ENCODE measurements around the gene R3HDM4.

The R3HDM4 gene

DNA sequence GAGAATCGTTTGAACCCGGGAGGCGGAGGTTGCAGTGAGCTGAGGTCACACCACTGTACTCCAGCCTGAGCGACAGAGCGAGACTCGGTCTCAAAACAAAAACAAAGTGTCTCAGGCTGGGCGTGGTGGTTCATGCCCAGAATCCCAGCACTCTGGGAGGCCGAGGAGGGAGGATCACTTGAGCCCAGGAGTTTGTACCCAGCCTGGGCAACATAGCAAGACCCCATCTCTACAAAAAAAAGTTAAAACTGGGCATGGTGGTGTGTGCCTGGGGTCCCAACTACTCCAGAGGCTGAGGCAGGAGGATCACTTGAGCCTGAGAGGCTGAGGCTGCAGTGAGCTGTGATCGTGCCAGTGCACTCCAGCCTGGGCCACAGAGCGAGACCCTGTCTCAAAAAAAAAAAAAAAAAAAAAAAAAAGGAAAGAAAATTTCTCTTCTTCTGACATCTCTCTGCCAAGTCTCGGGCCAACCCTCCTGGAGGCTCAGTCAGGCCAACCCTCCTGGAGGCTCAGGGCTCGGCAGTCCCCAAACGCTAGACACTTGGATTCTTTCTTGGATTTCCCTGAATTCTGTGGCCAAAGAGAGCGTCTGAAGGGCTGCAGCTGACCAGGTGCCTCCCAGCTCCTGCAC lies 39.1 kb upstream of the R3HDM4 start:
- H3K27me3 Mint-ChIP-seq: no peaks in the 10 kb centered on the region
- ATAC-seq (no peak), DNase-seq (no peak)
- no peaks in the 10 kb centered on the region for H3K36me3 Mint-ChIP-seq (ENCODE audit: low read depth)
- H3K27ac Mint-ChIP-seq: no peak overlapping the region
- H3K9me3 Mint-ChIP-seq: no peaks in the 10 kb centered on the region
- peaks cover 14% of the 10 kb centered on the region for H3K4me1 Mint-ChIP-seq
- H3K4me3 Mint-ChIP-seq: no peak overlapping the region

DNA sequence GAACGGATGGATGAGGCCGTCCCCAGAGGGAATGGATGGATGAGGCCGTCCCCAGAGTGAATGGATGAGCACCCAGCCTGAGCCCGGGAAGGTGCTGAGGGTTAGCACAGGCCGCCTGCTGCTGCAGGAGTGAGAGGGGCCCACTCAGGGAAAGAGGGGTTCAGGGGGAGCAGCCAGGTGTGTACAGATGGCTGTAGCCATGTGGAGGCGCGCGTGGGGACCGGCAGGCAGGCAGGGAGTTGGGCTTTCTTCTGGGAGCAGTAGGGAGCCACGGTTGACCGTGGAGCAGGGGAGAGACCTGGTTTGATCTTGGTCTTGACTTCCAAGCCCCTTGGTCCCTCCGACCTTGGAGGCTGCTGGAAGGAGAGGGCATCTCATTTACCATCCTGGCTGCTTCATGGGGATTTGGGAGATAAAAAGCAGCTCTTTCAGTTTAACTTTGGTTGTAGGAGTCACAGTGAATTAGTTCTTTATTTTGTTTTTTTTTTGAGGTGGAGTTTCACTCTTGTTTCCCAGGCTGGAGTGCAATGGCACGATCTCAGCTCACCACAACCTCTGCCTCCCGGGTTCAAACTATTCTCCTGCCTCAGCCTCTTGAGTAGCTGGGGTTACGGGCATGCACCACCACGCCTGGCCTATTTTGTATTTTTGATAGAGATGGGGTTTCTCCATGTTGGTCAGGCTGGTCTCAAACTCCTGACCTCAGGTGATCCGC lies 37.5 kb upstream of the R3HDM4 start:
- Mint-ChIP-seq H3K27ac (no peak overlapping the region), H3K36me3 (ENCODE audit: low read depth) (no peaks in the 10 kb centered on the region), H3K4me1 (peaks cover 14% of the 10 kb centered on the region), H3K27me3 (no peaks in the 10 kb centered on the region), H3K9me3 (no peaks in the 10 kb centered on the region), H3K4me3 (no peak overlapping the region)
- ATAC-seq: no peak
- DNase-seq: no peak

DNA sequence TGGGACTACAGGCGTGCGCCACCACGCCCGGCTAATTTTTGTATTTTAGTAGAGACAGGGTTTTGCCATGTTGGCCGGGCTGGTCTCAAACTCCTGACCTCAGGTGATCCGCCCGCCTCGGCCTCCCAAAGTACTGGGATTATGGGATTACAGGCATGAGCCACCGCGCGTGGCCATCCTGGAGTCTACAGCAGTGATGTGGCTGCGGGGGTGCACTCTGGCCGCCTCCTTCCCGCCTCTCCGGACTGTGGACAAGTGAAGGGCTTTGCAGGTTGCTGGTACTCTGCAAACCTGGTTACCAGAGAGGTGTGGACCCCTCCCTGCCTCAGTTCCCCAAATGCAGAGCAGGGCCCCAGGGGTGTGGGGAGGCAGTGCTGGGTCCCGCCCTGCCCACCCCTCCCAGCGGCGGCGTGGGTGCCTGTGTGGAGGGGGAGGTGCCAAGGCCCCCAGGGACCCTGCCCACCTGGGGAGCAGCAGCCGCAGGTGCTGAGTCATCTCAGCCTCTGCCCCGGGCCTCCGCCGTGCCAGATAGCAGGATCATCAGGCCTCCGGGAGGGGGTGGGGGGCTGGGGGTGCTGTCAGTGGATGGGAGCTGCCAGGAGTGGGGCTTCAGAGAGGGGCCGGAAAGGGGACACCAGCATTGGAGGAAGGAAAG lies 36.0 kb upstream of the R3HDM4 start:
- Mint-ChIP-seq H3K36me3 (ENCODE audit: low read depth) (no peaks in the 10 kb centered on the region), H3K27ac (no peak overlapping the region), H3K9me3 (no peaks in the 10 kb centered on the region), H3K4me3 (no peak overlapping the region), H3K4me1 (peaks cover 14% of the 10 kb centered on the region), H3K27me3 (no peaks in the 10 kb centered on the region)
- ATAC-seq: no peak
- DNase-seq: no peak

DNA sequence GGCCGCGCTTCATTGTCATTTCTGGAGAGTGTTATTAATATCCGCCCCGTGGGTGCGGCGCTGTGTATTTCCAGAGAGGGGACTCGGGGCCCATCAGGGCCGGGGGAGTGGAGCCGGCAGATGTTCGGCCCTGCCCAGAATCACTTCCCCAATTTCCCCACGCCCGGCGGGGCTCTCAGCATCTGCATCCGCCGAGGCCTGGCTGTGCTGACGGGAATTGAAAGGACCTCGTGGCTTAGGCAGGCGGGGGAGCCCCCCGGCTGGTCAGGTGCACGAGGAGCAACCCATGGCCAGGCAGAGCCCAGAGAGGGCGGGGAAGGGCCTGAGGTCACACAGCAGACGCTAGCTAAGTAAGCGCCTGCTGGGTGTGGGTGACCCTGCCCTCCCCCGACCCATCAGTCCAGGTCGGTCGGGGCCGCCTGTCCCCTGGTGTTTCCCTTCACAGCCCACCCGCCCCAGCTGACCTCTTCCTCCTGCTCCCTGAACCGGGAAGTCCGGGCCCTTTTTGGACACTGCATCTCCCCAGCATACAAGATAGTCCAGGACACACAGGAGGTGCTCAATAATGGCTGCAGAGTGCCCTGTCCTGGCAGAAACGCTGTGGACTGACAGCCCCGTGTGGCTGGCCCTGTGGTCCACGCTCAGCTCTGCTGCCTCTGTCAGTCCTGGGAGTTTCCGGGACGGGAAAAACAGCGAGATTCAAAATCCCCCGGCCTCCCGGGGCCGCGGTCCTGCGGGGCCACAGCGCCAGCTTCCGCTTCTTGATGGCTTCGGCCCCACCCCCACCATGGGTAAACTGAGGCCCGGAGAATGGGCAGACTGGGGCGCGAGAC lies 34.9 kb upstream of the R3HDM4 start:
- H3K36me3 Mint-ChIP-seq (ENCODE audit: low read depth): no peaks in the 10 kb centered on the region
- H3K4me3 Mint-ChIP-seq: no peak overlapping the region
- peak; percentile 34 for DNase-seq

DNA sequence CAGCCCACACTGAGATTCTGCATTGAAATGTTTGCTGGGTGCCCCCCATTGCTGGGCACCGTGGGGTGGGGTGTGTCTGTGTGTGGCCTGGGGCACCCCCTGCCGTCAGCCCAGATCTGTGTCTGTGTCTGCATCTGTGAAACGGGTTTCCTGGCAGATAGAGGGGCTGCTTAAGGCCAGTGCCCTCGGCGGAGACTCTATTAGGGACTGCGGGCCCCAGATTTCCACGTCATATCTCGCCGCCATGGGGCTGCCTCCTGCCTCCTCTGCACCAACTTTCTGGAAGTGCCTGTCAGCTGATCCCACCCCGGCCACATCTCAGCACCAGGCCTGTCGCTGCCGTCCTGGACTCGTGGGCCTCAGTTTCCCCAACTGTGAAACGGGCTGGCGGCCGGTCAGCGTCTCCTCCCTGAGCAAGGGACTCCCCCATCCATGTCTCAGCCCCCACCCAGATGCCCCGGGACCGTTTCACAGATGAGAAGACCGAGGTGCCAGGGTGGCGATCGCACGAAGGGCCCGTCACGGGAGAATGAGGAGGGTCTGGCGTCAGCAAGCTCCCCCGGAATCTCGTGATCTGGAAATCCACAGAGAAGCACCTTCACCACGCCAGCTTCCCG lies 34.2 kb upstream of the R3HDM4 start:
- DNase-seq (no peak), ATAC-seq (no peak)
- Mint-ChIP-seq H3K36me3 (ENCODE audit: low read depth) (no peaks in the 10 kb centered on the region), H3K4me1 (peaks cover 3% of the 10 kb centered on the region), H3K4me3 (no peak overlapping the region), H3K27me3 (no peaks in the 10 kb centered on the region), H3K27ac (no peak overlapping the region), H3K9me3 (no peaks in the 10 kb centered on the region)

More for the DNA sequence above, 34.9 kb upstream of the R3HDM4 start:
- peak; percentile 51 for ATAC-seq
- Mint-ChIP-seq H3K27me3 (no peaks in the 10 kb centered on the region), H3K9me3 (no peaks in the 10 kb centered on the region), H3K4me1 (peaks cover 6% of the 10 kb centered on the region), H3K27ac (no peak overlapping the region)

DNA sequence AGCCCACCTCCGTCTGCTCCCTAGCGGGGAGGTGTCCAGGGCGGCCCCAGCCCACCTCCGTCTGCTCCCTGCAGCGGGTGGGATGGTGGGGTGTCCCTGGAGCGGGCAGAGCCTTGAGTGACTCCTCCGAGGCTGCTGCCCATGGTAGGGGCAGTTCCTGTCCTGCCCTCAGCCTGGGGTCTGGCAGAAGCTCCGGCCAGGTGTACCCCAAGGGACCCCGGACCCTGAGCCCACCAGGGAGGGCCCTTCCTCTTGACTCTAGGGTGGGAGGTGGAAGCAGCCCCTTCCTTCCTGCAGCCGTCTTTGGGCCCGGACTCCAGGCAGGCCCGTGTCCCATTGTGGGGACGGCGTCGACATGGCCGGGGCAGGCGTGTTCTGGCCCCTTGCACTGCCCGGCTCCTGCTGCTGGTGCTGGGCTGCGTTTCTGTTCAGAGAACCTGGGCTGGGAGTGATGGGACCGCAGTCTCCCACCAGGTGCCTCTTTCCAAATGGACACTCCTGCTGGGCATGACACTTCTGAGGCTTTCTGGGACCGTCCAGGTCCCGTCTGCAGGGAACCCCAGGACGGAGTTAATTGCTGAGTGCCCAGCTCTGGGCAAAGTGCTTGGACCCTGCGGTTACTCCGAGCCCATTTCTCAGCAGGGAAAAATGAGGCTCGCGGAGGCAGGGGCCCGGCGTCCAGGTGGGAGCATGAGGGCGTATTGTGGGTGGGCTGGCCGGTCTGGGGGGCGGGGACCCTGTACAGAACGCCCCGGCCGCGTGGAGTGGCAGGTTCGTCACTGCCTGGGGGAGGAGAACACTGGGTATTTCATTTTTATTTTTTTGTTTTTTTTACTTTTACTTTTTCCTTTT lies 32.6 kb upstream of the R3HDM4 start:
- no peak for DNase-seq

DNA sequence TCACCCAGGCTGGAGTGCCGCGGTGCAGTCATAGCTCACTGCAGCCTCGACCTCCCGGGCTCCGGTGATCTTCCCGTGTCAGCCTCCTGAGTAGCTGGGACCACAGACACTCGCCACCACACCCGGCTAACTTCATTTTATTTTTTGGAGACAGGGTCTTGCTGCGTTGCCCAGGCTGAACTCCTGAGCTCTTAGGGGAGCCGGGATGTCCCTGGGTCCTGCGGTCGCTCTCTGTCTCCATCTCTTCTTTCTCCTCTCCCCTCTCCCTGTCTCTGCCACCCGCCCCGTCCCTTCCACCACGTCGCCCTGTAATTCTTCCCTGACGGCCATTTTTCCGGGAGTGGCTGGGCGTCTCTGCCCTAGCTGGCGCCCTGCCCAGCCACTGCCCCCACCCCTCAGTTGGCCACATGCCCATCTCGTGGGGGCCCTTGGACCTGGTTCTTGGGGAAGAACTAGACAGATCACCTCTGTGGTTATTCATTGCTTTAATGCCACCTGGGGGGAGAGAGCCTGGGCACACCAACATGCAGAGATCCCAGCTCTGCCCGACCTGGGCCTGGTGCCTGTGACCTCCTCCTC lies 31.7 kb upstream of the R3HDM4 start:
- Mint-ChIP-seq H3K4me1 (peaks cover 12% of the 10 kb centered on the region), H3K36me3 (ENCODE audit: low read depth) (no peaks in the 10 kb centered on the region), H3K9me3 (no peaks in the 10 kb centered on the region), H3K27ac (no peak overlapping the region), H3K27me3 (no peaks in the 10 kb centered on the region), H3K4me3 (no peak overlapping the region)
- DNase-seq (no peak), ATAC-seq (no peak)

More for the DNA sequence above, 32.6 kb upstream of the R3HDM4 start:
- no peak for ATAC-seq
- Mint-ChIP-seq H3K4me3 (no peak overlapping the region), H3K27me3 (no peaks in the 10 kb centered on the region), H3K9me3 (no peaks in the 10 kb centered on the region), H3K27ac (no peak overlapping the region), H3K36me3 (ENCODE audit: low read depth) (no peaks in the 10 kb centered on the region), H3K4me1 (peaks cover 7% of the 10 kb centered on the region)

DNA sequence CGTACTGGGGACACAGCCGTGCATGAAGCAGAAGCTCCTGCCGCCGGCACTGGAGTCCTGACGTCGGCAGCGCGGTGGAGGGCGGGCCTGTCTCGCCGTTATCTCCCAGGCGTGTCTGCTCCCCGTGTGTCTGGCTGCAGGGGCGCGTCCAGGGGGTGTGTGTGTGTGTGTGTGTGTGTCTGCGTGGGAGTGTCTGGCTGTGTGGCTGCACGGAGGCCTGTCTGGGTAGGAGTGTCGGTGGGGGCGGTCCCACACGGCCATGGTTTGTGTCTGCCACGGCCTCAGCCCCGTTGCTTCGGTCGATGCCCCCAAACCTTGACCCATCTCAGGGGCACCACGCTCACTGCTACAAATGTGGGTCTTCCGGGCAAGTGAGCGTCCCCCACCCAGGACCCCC lies 31.1 kb upstream of the R3HDM4 start:
- Mint-ChIP-seq H3K27ac (no peak overlapping the region), H3K36me3 (ENCODE audit: low read depth) (no peaks in the 10 kb centered on the region), H3K27me3 (no peaks in the 10 kb centered on the region), H3K4me3 (no peak overlapping the region), H3K9me3 (no peaks in the 10 kb centered on the region), H3K4me1 (peaks cover 12% of the 10 kb centered on the region)
- ATAC-seq (no peak), DNase-seq (no peak)

DNA sequence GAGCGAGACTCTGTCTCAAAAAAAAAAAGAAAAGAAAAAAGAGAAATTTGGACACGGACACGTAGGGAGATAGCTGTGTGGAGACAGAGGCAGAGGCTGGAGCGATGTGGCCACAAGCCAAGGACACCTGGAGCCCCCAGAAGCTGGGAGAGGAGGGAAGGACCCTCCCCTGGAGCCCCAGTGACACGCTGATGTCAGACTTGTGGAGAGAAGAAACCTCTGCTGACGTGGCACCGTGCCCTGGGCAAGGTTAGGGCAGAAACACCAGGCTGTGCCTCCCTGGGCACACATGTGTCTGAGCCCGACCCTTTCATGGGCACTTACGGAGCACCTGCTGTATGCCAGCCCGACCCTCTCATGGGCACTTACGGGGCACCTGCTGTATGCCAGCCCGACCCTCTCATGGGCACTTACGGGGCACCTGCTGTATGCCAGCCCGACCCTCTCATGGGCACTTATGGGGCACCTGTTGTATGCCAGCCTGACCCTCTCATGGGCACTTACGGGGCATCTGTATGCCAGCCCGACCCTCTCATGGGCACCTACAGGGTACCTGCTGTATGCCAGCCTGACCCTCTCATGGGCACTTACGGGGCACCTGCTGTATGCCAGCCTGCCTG lies 30.6 kb upstream of the R3HDM4 start:
- no peak for ATAC-seq
- Mint-ChIP-seq H3K27ac (no peak overlapping the region), H3K9me3 (no peaks in the 10 kb centered on the region), H3K36me3 (ENCODE audit: low read depth) (no peaks in the 10 kb centered on the region), H3K27me3 (no peaks in the 10 kb centered on the region), H3K4me3 (no peak overlapping the region), H3K4me1 (peaks cover 12% of the 10 kb centered on the region)
- no peak for DNase-seq

DNA sequence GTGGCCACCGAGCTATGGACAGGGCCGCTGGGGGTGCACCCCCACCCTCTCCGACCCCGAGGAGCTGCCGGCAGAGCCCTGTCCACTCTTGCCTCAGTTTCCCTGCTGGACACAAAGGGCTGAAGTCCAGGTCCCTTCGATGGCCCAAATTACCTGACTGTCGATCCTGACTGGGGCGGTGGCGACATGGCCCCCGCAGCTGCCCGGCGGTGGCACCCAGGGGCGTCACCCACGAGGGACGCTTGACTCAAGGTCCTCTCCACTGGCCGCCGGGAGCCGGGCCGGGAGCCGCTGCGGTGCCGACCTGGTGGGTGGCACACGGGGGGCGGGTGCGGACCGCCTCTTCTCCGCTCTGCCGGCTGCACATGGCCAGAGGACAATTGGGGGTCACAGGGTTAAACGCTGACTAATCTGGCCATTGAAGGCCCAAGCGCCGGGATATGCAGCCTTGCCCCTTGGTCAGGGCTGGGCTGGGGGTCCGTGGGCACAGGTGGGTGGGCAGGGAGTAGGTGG lies 29.2 kb upstream of the R3HDM4 start:
- Mint-ChIP-seq H3K27ac (no peak overlapping the region), H3K9me3 (no peaks in the 10 kb centered on the region), H3K27me3 (peaks cover 2% of the 10 kb centered on the region), H3K4me3 (no peak overlapping the region), H3K36me3 (ENCODE audit: low read depth) (no peaks in the 10 kb centered on the region), H3K4me1 (peaks cover 24% of the 10 kb centered on the region)
- ATAC-seq: no peak
- no peak for DNase-seq

DNA sequence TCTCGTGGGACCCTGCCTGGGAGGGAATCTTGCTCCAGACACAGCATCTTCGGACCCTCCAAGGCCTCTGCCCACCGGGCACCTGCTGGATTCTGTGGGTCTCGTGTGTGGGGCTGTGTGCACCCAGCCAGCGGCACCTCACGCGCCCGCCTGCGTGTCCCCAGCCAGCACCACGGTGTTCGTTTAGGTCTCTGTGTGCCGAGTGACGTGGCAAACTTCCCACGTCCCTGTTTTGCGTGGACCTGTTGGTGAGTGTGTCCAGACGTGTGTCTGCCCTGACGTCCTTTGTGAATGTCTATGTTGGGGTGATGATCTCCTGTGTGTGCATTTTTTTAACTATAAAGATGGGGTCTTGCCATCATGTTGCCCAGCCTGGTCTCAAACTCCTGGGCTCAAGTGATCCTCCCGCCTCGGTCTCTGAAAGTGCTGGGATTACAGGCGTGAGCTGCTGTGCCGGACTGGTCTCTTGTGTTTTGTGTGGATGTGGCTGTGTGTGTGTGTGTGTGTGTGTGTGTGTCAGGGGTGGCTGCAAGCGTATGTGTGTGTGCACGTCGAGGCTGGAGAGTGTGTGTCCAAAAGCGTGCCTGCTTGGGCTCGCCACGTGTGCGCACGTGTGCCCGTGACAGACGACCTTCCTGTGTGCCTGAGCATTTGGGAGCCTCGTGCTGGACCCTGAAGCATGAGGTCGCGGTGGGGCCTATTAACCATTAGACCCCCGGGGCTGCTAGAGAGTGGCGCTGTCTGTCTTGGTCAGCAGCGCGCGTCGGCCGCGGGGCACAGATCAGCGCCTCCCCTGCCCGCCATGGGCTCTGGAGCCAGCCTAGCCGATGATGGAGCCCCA lies 28.5 kb upstream of the R3HDM4 start:
- peaks cover 28% of the 10 kb centered on the region for H3K4me1 Mint-ChIP-seq
- ATAC-seq: no peak
- no peaks in the 10 kb centered on the region for H3K36me3 Mint-ChIP-seq (ENCODE audit: low read depth)
- peak overlapping the region; percentile 62 for H3K4me3 Mint-ChIP-seq
- H3K27me3 Mint-ChIP-seq: peaks cover 2% of the 10 kb centered on the region
- no peak for DNase-seq
- no peaks in the 10 kb centered on the region for H3K9me3 Mint-ChIP-seq
- H3K27ac Mint-ChIP-seq: peak overlapping the region; percentile 10

DNA sequence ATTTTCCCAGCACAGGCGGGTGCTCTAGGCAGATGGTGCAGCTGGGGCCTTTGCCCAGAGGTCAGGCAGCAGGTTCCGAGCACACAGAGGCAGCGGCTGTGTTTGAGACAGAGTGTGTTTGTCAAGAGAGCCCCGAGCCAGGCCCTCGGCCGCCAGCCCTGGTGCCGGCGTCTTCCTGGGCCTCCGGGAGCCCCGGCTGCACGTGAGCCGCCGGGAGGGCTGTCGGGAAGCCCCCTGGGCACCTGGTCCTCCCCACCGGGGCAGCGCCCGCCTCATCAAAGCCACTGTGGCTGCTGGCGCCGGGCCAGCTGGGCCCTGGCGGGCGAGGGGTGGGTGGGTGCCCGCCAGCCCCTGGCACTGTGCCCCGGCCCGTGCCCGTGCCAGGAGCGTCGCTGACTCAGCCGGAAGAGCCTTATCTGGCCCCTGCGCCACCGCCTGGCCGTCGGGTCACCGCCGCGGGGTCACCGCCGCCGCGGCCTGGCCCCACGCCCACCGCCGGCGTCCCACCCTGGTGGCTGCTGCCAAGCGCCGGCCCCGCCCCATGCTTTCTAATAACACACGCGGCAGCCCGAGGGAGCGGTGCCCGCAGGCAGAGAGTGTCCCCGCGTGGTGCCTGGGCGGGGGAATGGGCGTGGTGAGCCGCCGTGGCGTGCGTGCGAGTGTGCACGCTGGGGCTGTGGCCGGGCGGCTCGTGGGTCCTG lies 27.7 kb upstream of the R3HDM4 start:
- peak; percentile 67 for DNase-seq
- H3K4me3 Mint-ChIP-seq: peak overlapping the region; percentile 66
- H3K27ac Mint-ChIP-seq: peak overlapping the region; percentile 47
- H3K36me3 Mint-ChIP-seq (ENCODE audit: low read depth): no peaks in the 10 kb centered on the region
- H3K9me3 Mint-ChIP-seq: no peaks in the 10 kb centered on the region
- peaks cover 28% of the 10 kb centered on the region for H3K4me1 Mint-ChIP-seq
- ATAC-seq: peak; percentile 51
- H3K27me3 Mint-ChIP-seq: peaks cover 2% of the 10 kb centered on the region
